Esophagus squamous epithelium (tissue), 4 donors: Measurements from ENCODE around the gene MAP4K1.

ENCODE experiments used
- POLR2A ChIP-seq, 4 donors: fragments of 450-650 bp; IDR thresholded peaks; one replicate each; pipeline ENCODE4 v1.6.1; 2017; ENCODE audit warnings: antibody characterized with exemption in 4 of 4, mild to moderate bottlenecking in 4 of 4, moderate library complexity in 3 of 4
- TF ChIP-seq, protein P1 (sequence below), 6 experiments: fragments of 450-650 bp in 4 of 6; fragments of 200-600 bp in 2 of 6; sonication (generic) in 2 of 6; IDR thresholded peaks; one replicate each; pipeline ENCODE4 v1.5.1; 2016 to 2019; ENCODE audit warnings: antibody characterized with exemption in 6 of 6, mild to moderate bottlenecking in 4 of 6, moderate library complexity in 4 of 6

DNA sequence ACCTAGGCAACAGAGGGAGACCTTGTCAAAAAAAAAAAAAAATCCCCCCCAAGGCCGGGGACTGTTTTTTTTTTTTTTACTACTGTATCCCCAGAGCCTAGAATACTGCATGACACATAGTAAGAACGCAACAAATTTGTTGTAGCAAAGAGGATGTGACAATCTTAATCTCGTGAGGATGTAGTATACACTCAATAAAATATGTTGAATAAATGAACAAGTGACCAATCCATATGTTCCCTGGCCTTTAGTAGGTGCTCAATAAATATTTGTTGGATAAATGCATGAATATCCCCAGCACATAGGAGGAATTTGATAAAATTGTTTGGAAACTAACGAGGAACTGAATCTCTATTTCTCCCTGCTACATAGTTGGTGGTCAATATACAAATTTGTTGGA, 75.7 kb downstream of the MAP4K1 start:
- TF ChIP-seq, protein P1, sequence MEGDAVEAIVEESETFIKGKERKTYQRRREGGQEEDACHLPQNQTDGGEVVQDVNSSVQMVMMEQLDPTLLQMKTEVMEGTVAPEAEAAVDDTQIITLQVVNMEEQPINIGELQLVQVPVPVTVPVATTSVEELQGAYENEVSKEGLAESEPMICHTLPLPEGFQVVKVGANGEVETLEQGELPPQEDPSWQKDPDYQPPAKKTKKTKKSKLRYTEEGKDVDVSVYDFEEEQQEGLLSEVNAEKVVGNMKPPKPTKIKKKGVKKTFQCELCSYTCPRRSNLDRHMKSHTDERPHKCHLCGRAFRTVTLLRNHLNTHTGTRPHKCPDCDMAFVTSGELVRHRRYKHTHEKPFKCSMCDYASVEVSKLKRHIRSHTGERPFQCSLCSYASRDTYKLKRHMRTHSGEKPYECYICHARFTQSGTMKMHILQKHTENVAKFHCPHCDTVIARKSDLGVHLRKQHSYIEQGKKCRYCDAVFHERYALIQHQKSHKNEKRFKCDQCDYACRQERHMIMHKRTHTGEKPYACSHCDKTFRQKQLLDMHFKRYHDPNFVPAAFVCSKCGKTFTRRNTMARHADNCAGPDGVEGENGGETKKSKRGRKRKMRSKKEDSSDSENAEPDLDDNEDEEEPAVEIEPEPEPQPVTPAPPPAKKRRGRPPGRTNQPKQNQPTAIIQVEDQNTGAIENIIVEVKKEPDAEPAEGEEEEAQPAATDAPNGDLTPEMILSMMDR (IDR thresholded peaks at IDR 0.05), result no peak
- no peak for TF ChIP-seq POLR2A (IDR thresholded peaks at IDR 0.05)
